Measurements from ENCODE around the gene WARS2.

The WARS2 gene

GRCh38 chr1:119086830-119087229, 53.6 kb downstream of the WARS2 start:
- DNase-seq (ENCODE audit: extremely low spot score) = no peak
- CTCF ChIA-PET = no interaction called here
- TF ChIP-seq FOXK2 (IDR thresholded peaks at IDR 0.05) (no peak), ARNT (IDR thresholded peaks at IDR 0.05) (no peak), ZNF384 (IDR thresholded peaks at IDR 0.05) (no peak), CTBP1 (IDR thresholded peaks at IDR 0.05; ENCODE audit: borderline replicate concordance) (no peak), FOXA1 (IDR thresholded peaks at IDR 0.05) (no peak), TARDBP (IDR thresholded peaks at IDR 0.05) (no peak), LEF1 (IDR thresholded peaks at IDR 0.05; ENCODE audit: borderline replicate concordance) (no peak), SP1 (IDR thresholded peaks at IDR 0.05) (no peak), PKNOX1 (IDR thresholded peaks at IDR 0.05) (no peak), ELF4 (IDR thresholded peaks at IDR 0.05) (no peak), FOXM1 (IDR thresholded peaks at IDR 0.05; ENCODE audit: borderline replicate concordance) (no peak), L3MBTL2 (conservative IDR thresholded peaks at IDR 0.05) (no peak), BHLHE40 (IDR thresholded peaks at IDR 0.05; ENCODE audit: borderline replicate concordance) (no peak), SUZ12 (IDR thresholded peaks at IDR 0.05) (no peak)
- POLR2A ChIA-PET = no interaction called here

- ChIA-PET CTCF (interaction anchor here (0.5 kb wide), 1 partner anchor 153 kb away, joined by 3 read pairs; no protein-coding TSS in a partner anchor), POLR2A (no interaction called here)
- DNase-seq (ENCODE audit: extremely low spot score) = no peak
- no peak for TF ChIP-seq ARNT (IDR thresholded peaks at IDR 0.05)
- no peak for TF ChIP-seq CTBP1 (IDR thresholded peaks at IDR 0.05; ENCODE audit: borderline replicate concordance)
- no peak for TF ChIP-seq TARDBP (IDR thresholded peaks at IDR 0.05)
- TF ChIP-seq SP1 (IDR thresholded peaks at IDR 0.05) = no peak
- no peak for TF ChIP-seq NFRKB (IDR thresholded peaks at IDR 0.05)
- TF ChIP-seq FOXM1 (IDR thresholded peaks at IDR 0.05; ENCODE audit: borderline replicate concordance) = no peak
- no peak for TF ChIP-seq FOXA1 (IDR thresholded peaks at IDR 0.05)
- no peak for TF ChIP-seq BHLHE40 (IDR thresholded peaks at IDR 0.05; ENCODE audit: borderline replicate concordance)
- TF ChIP-seq PKNOX1 (IDR thresholded peaks at IDR 0.05) = no peak
- TF ChIP-seq L3MBTL2 (conservative IDR thresholded peaks at IDR 0.05) = no peak
- no peak for TF ChIP-seq FOXK2 (IDR thresholded peaks at IDR 0.05)
- TF ChIP-seq ZNF384 (IDR thresholded peaks at IDR 0.05) = no peak
- no peak for TF ChIP-seq LEF1 (IDR thresholded peaks at IDR 0.05; ENCODE audit: borderline replicate concordance)
Measured at GRCh38 chr1:119084798-119085197, 55.7 kb downstream of the WARS2 start.

DNA sequence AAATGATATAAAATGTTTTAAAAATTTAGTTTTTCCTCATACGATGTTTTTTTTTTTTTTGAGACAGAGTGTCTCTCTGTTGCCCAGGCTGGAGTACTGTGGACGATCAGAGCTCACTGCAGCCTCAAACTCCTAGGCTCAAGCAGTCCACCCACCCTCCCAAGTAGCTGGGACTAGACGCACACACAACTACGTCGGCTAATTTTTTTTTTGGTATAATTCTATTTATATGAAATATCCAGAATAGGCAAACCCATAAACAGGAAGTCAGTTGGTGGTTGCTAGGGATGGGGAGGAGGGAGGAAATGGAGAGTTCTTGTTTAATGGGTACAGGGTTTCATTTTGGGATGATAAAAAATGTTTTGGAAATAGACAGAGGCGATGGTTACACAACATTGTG, 56.5 kb downstream of the WARS2 start:
- no peak for TF ChIP-seq L3MBTL2 (conservative IDR thresholded peaks at IDR 0.05)
- TF ChIP-seq SUZ12 (IDR thresholded peaks at IDR 0.05) = no peak
- no peak for TF ChIP-seq FOXK2 (IDR thresholded peaks at IDR 0.05)
- no peak for TF ChIP-seq FOXA1 (IDR thresholded peaks at IDR 0.05)
- TF ChIP-seq ARNT (IDR thresholded peaks at IDR 0.05) = no peak
- TF ChIP-seq BHLHE40 (IDR thresholded peaks at IDR 0.05; ENCODE audit: borderline replicate concordance) = no peak
- TF ChIP-seq LEF1 (IDR thresholded peaks at IDR 0.05; ENCODE audit: borderline replicate concordance) = no peak
- DNase-seq (ENCODE audit: extremely low spot score) = no peak
- POLR2A ChIA-PET = no interaction called here
- CTCF ChIA-PET = no interaction called here

- ChIA-PET CTCF (no interaction called here), POLR2A (no interaction called here)
- no peak for DNase-seq (ENCODE audit: extremely low spot score)
- no peak for TF ChIP-seq ELF4 (IDR thresholded peaks at IDR 0.05)
- no peak for TF ChIP-seq FOXM1 (IDR thresholded peaks at IDR 0.05; ENCODE audit: borderline replicate concordance)
- TF ChIP-seq PKNOX1 (IDR thresholded peaks at IDR 0.05) = no peak
- no peak for TF ChIP-seq LEF1 (IDR thresholded peaks at IDR 0.05; ENCODE audit: borderline replicate concordance)
Measured at GRCh38 chr1:119083479-119083878, 57.0 kb downstream of the WARS2 start.

DNA sequence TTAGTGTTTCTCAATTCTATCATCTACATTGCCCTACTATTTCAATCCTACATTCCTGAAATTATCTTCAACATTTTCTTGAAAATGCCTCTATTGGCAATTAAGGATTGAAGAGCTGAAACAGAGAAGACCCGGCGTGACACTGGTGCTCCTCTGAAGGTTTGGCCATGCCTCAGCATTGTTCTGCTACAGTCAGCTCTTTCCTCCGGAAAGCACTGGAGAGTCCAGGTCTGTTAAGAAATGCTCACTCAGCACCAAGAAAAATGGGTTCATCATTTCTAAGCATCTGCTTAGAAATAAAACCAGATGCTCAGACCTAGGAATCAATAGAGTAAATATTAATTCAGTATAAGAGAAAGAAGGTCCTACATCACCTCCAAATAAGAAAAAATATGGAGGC, 58.8 kb downstream of the WARS2 start:
- TF ChIP-seq L3MBTL2 (conservative IDR thresholded peaks at IDR 0.05) (no peak), FOXA1 (IDR thresholded peaks at IDR 0.05) (no peak), BHLHE40 (IDR thresholded peaks at IDR 0.05; ENCODE audit: borderline replicate concordance) (no peak), ZNF384 (IDR thresholded peaks at IDR 0.05) (no peak), NFRKB (IDR thresholded peaks at IDR 0.05) (no peak), CTBP1 (IDR thresholded peaks at IDR 0.05; ENCODE audit: borderline replicate concordance) (no peak), ARNT (IDR thresholded peaks at IDR 0.05) (no peak), SUZ12 (IDR thresholded peaks at IDR 0.05) (no peak), HDGF (IDR thresholded peaks at IDR 0.05; ENCODE audit: borderline replicate concordance) (no peak), SP1 (IDR thresholded peaks at IDR 0.05) (no peak), FOXM1 (IDR thresholded peaks at IDR 0.05; ENCODE audit: borderline replicate concordance) (no peak), TARDBP (IDR thresholded peaks at IDR 0.05) (no peak), FOXK2 (IDR thresholded peaks at IDR 0.05) (no peak), LEF1 (IDR thresholded peaks at IDR 0.05; ENCODE audit: borderline replicate concordance) (no peak), PKNOX1 (IDR thresholded peaks at IDR 0.05) (no peak), ELF4 (IDR thresholded peaks at IDR 0.05) (no peak)
- ChIA-PET CTCF (no interaction called here), POLR2A (no interaction called here)
- no peak for DNase-seq (ENCODE audit: extremely low spot score)

DNA sequence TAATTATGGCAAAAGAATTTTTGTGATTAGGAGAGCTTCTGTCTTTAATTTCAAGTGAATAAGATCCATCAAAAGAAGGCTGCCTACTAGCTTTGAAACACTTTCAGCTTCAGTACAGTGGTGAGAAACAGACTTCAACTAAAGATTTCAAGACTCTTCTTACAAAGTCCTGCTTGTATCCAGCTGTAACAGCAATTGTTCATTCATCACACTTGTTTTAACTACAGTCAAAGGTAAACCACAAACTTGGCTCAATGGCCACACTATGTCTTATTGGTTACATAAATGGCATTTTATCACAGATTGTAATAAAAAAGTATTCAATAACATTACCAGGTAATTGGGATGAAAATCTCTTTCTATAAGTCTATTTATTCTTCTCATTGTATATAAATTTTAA, 59.2 kb downstream of the WARS2 start:
- POLR2A ChIA-PET = no interaction called here
- DNase-seq (ENCODE audit: extremely low spot score) = no peak
- CTCF ChIA-PET = interaction anchor here (0.9 kb wide), 1 partner anchor 194 kb away, joined by 4 read pairs; no protein-coding TSS in a partner anchor
- TF ChIP-seq L3MBTL2 (conservative IDR thresholded peaks at IDR 0.05) (no peak), SP1 (IDR thresholded peaks at IDR 0.05) (no peak), LEF1 (IDR thresholded peaks at IDR 0.05; ENCODE audit: borderline replicate concordance) (no peak), SUZ12 (IDR thresholded peaks at IDR 0.05) (no peak), ELF4 (IDR thresholded peaks at IDR 0.05) (no peak), ZNF384 (IDR thresholded peaks at IDR 0.05) (no peak), PKNOX1 (IDR thresholded peaks at IDR 0.05) (no peak), ARNT (IDR thresholded peaks at IDR 0.05) (no peak), TARDBP (IDR thresholded peaks at IDR 0.05) (no peak), FOXM1 (IDR thresholded peaks at IDR 0.05; ENCODE audit: borderline replicate concordance) (no peak), HDGF (IDR thresholded peaks at IDR 0.05; ENCODE audit: borderline replicate concordance) (no peak), FOXK2 (IDR thresholded peaks at IDR 0.05) (no peak), FOXA1 (IDR thresholded peaks at IDR 0.05) (no peak), NFRKB (IDR thresholded peaks at IDR 0.05) (no peak), BHLHE40 (IDR thresholded peaks at IDR 0.05; ENCODE audit: borderline replicate concordance) (no peak), CTBP1 (IDR thresholded peaks at IDR 0.05; ENCODE audit: borderline replicate concordance) (no peak)

Data from HEK293T (cell line).